ENCODE measurements around the gene CCM2. TPM values are rescaled to one million over a fixed set of nuclear protein-coding genes. Genes with fewer than 3 reads are reported as not detected.
A peak's percentile ranks its signal among the peaks of the same experiment; 100 is the strongest.

CCM2 gene
- total RNA-seq, 1 experiment from 2014 or later: 43.9 TPM

DNA sequence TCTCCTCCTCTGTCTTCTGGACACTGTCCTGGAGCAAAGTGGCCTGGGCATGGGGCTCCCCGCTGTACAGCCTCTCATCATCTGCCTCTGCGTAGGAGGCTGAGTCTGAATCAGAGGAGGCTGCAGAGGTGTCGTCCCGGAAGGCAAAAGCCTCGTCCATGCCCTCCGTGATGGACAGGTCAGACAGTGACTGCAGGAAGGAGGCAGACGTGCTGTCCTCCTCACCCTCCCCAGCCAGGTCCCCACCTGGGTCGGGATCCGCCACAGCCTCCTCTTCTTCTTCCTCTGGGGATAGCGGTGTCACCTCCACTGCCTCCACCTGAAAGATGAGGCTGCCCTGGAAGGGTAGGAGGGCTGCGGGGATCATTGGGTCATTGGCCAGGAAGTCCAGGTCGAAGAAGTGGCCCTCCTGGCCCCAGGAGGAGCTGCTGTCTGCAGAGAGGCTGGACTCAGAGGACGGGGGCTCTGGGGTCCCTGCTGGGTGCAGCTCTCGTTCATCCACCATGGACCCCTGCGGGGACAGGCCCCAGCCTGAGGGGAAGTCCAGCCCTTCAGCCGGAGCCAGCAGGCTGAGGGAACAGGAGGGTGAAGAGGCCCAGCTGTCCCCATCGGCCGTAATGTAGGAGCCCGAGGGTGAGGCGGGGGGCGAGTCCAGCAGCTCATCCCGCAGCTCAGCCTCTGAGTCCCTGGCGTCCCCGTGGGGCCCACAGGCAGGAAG, 85.1 kb downstream of the CCM2 start:
- no peaks in the 10 kb centered on the region for H3K36me3 ChIP-seq (replicated peaks; ENCODE audit: control insufficient read depth, insufficient read depth, low read length)
- H3K4me3 ChIP-seq (ENCODE audit: insufficient read depth, low read depth, low read length): no peak overlapping the region
- DNase-seq: no peak
- peaks cover 13% of the 10 kb centered on the region; the same call in 1 of the 2 replicates for H3K27me3 ChIP-seq (ENCODE audit: control insufficient read depth, insufficient read depth, low read length)

GRCh38 chr7:45085619-45086200, 85.7 kb downstream of the CCM2 start:
- peaks cover 13% of the 10 kb centered on the region; the same call in 1 of the 2 replicates for H3K27me3 ChIP-seq (ENCODE audit: control insufficient read depth, insufficient read depth, low read length)
- peak; percentile 68 for DNase-seq
- no peak overlapping the region for H3K4me3 ChIP-seq (ENCODE audit: insufficient read depth, low read depth, low read length)
- no peaks in the 10 kb centered on the region for H3K36me3 ChIP-seq (replicated peaks; ENCODE audit: control insufficient read depth, insufficient read depth, low read length)

- DNase-seq: peak; percentile 38
- Histone ChIP-seq H3K27me3 (ENCODE audit: control insufficient read depth, insufficient read depth, low read length) (peaks cover 13% of the 10 kb centered on the region; the same call in 1 of the 2 replicates), H3K36me3 (replicated peaks; ENCODE audit: control insufficient read depth, insufficient read depth, low read length) (no peaks in the 10 kb centered on the region), H3K4me3 (ENCODE audit: insufficient read depth, low read depth, low read length) (no peak overlapping the region)
Observed at GRCh38 chr7:45086331-45087065, 86.5 kb downstream of the CCM2 start.

DNA sequence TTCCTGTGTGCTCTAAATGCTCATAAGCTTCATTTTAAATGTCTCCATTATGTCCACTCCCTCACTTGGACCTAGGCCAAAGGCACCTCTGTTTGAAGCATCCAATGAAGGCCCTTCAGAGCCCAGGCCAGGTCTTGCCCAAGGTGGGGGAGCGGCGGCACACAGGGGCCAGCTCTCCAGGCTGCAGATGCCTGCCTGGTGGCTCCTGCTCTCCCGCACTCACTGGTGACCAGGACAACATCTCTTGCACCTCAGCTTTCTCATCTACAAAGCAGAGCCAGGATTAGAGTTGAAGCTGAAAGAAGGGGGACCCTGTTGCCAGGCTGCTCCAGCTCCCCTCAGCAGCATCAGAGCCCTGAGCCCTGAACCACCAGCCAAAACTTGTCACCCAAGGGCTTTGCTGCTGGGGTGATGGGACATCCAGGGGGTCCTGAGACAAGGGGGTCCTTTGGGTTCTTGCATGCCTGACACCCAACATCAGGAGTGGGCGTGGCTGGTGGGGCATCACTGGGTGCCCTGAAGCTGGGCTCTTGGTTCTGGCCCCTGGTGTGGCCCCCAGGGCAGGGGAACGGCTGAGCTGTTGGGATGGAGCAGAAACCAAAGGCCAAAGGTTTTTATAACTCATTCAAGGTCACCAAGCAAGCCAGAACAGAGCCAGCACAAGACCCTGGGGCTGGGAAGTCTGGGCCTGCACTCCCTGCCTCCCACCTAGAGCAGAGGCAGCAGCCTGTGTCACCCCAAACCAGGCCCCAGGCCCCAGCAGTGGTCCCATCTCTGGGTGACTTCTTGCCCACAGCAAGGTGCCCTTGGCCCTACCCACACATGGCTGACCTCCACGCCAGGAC, 87.5 kb downstream of the CCM2 start:
- H3K4me3 ChIP-seq (ENCODE audit: insufficient read depth, low read depth, low read length): no peak overlapping the region
- no peaks in the 10 kb centered on the region for H3K36me3 ChIP-seq (replicated peaks; ENCODE audit: control insufficient read depth, insufficient read depth, low read length)
- peaks cover 13% of the 10 kb centered on the region; the same call in 1 of the 2 replicates for H3K27me3 ChIP-seq (ENCODE audit: control insufficient read depth, insufficient read depth, low read length)
- DNase-seq: peak; percentile 43

GRCh38 chr7:45088146-45088701, 88.2 kb downstream of the CCM2 start:
- DNase-seq: no peak
- peaks cover 13% of the 10 kb centered on the region; the same call in 1 of the 2 replicates for H3K27me3 ChIP-seq (ENCODE audit: control insufficient read depth, insufficient read depth, low read length)
- H3K4me3 ChIP-seq (ENCODE audit: insufficient read depth, low read depth, low read length): peak overlapping the region; percentile 66
- H3K36me3 ChIP-seq (replicated peaks; ENCODE audit: control insufficient read depth, insufficient read depth, low read length): no peaks in the 10 kb centered on the region

- Histone ChIP-seq H3K4me3 (ENCODE audit: insufficient read depth, low read depth, low read length) (peak within 1 kb of the TSS; percentile 66), H3K36me3 (replicated peaks; ENCODE audit: control insufficient read depth, insufficient read depth, low read length) (no peaks in the 10 kb centered on the region), H3K27me3 (ENCODE audit: control insufficient read depth, insufficient read depth, low read length) (peaks cover 13% of the 10 kb centered on the region; the same call in 1 of the 2 replicates)
- DNase-seq: peak; percentile 96
Observed at GRCh38 chr7:45088821-45089340, 88.9 kb downstream of the CCM2 start, which contains the start of gene NACAD. Gene NACAD (minus strand): TSS chr7:45088969. CDS start chr7:45088894, 75 bp downstream.

- no peaks in the 10 kb centered on the region for H3K36me3 ChIP-seq (replicated peaks; ENCODE audit: control insufficient read depth, insufficient read depth, low read length)
Observed at GRCh38 chr7:45089341-45089891, 89.4 kb downstream of the CCM2 start.

DNA sequence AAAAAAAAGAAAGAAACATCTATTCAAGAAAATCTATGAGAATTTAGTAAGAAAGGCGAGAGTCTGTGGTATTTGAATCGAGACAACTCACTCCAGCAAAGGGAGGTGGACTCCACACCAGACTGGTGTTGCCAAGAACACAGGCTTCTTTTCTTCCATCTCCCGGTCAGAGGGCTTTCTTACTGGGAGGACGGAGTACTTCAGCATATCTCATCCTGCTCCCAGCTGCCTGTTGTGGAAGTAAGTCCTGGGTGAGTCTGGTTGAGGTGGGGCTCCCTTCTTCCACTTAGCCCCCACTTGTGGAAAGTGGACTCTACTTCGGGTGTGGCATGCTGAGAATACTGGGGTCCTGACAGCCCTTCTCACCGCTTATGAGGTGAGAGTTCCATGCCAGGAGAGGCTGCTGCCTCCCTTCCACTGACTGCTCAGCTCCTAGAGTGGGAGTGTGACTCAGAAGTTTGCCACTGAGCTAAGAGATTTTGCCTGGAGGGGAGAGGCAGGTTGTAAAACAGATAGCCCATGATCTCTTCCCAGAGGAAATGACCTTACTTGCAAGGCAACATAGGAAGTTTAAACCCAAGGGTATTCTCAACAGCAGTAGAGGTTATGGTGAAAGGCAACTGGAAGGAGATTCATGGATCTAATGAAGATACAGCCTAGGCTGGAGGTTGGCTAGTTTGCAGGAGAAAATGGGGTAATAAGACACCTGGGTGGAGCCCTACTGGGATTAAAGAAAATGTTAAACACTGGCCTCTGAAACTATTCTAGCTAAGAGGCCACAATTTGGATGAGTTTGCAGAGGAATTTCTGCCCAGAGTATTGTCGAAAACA, 92.3 kb downstream of the CCM2 start:
- Histone ChIP-seq H3K36me3 (replicated peaks; ENCODE audit: control insufficient read depth, insufficient read depth, low read length) (no peaks in the 10 kb centered on the region), H3K27me3 (ENCODE audit: control insufficient read depth, insufficient read depth, low read length) (peaks cover 13% of the 10 kb centered on the region; the same call in 1 of the 2 replicates), H3K4me3 (ENCODE audit: insufficient read depth, low read depth, low read length) (no peak overlapping the region)
- DNase-seq: peak; percentile 54

More at GRCh38 chr7:45089341-45089891, 89.4 kb downstream of the CCM2 start:
- peak; percentile 99 for DNase-seq
- Histone ChIP-seq H3K27me3 (ENCODE audit: control insufficient read depth, insufficient read depth, low read length) (peaks cover 13% of the 10 kb centered on the region; the same call in 1 of the 2 replicates), H3K4me3 (ENCODE audit: insufficient read depth, low read depth, low read length) (peak overlapping the region; percentile 66)

GRCh38 chr7:45092931-45093235, 92.9 kb downstream of the CCM2 start:
- DNase-seq: no peak
- H3K4me3 ChIP-seq (ENCODE audit: insufficient read depth, low read depth, low read length): no peak overlapping the region
- H3K36me3 ChIP-seq (replicated peaks; ENCODE audit: control insufficient read depth, insufficient read depth, low read length): no peaks in the 10 kb centered on the region
- peaks cover 12% of the 10 kb centered on the region; the same call in 1 of the 2 replicates for H3K27me3 ChIP-seq (ENCODE audit: control insufficient read depth, insufficient read depth, low read length)

DNA sequence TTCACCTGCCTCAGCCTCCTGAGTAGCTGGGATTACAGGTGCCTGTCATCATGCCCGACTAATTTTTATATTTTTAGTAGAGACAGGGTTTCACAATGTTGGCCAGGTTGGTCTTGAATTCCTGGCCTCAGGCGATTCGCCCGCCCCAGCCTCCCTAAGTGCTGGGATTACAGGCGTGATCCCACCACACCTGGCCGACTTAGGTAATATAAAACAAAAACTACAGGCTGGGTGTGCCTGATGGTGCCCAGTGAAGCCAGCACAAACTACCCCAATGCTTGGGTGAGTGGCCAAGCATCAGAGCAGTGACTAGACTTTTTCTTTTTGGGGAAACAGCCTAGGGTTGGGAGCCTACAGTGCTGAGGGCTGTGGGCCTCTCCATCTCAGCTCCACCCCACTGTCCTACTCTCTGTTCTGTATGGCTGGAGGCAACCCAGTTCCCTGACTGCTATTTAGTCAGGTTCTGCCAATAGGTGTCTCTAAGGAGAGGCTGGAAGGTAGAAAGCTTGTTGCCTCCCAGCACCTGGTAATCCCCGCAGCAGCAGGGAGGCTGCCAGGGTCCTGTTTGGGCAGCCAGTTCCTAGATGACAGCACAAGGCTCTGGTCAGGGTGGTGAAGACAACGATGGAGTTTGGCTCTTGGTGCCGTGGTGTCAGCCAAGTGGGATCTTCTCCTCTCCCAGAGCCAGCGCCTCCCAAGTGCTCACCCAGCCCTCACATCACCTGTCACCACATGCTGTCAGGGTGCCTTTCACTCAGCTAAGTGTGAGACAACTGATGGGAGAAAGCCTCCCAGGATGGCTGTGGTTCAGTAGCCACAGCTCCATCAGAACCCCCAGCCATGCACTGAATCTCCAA, 99.2 kb downstream of the CCM2 start:
- DNase-seq: peak; percentile 60

GRCh38 chr7:45099891-45100760, 100.1 kb downstream of the CCM2 start:
- no peak for DNase-seq
- Histone ChIP-seq H3K4me3 (ENCODE audit: insufficient read depth, low read depth, low read length) (no peak overlapping the region), H3K27me3 (ENCODE audit: control insufficient read depth, insufficient read depth, low read length) (no peaks in the 10 kb centered on the region), H3K36me3 (replicated peaks; ENCODE audit: control insufficient read depth, insufficient read depth, low read length) (peaks cover 52% of the 10 kb centered on the region)

More for the DNA sequence above, 99.2 kb downstream of the CCM2 start:
- Histone ChIP-seq H3K4me3 (ENCODE audit: insufficient read depth, low read depth, low read length) (no peak overlapping the region), H3K27me3 (ENCODE audit: control insufficient read depth, insufficient read depth, low read length) (no peaks in the 10 kb centered on the region), H3K36me3 (replicated peaks; ENCODE audit: control insufficient read depth, insufficient read depth, low read length) (peaks cover 43% of the 10 kb centered on the region)

Data from H7 (cell line).